Upper lobe of left lung (tissue), 4 donors: ENCODE measurements around the gene ANGPTL1.

Source experiments
- CTCF ChIP-seq, 6 experiments: fragments of 450-650 bp in 4 of 6; fragments of 200-600 bp in 2 of 6; sonication (generic) in 2 of 6; IDR thresholded peaks; one replicate each; pipeline ENCODE4 v1.5.1; 2016 to 2019; ENCODE audit warnings: antibody characterized with exemption in 6 of 6
- POLR2A ChIP-seq, 4 donors: fragments of 450-650 bp; IDR thresholded peaks; one replicate each; pipeline ENCODE4 v1.5.1; 2016 to 2017; ENCODE audit warnings: antibody characterized with exemption in 4 of 4, mild to moderate bottlenecking in 2 of 4

DNA sequence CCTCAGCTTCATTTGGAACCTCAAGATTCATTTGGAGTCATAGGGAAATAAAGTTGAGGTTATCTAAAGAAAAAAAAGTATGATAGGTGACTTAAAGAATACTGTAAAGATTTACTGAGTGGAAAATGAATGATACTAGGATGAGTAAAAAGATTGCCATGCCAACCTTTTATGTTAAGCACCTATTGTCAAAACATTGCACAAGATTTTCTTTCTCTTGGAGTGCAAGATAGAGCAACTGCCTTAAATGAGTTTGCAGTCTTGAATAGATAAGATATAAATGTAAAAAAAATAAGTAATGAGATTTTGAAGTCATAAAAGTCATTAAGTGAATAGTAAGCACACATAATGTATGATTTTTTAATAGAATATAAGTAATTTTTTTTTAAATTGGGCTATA lies 5.1 kb upstream of the ANGPTL1 start:
- TF ChIP-seq CTCF (IDR thresholded peaks at IDR 0.05): no peak
- no peak for TF ChIP-seq POLR2A (IDR thresholded peaks at IDR 0.05)
